Measurements from ENCODE around the gene PPP1R14C. TPM values are rescaled to one million over a fixed set of nuclear protein-coding genes. Genes with fewer than 3 reads are reported as not detected.

The PPP1R14C gene
- polyA plus RNA-seq, 3 donors = 0.11 TPM; not detected in 2

DNA sequence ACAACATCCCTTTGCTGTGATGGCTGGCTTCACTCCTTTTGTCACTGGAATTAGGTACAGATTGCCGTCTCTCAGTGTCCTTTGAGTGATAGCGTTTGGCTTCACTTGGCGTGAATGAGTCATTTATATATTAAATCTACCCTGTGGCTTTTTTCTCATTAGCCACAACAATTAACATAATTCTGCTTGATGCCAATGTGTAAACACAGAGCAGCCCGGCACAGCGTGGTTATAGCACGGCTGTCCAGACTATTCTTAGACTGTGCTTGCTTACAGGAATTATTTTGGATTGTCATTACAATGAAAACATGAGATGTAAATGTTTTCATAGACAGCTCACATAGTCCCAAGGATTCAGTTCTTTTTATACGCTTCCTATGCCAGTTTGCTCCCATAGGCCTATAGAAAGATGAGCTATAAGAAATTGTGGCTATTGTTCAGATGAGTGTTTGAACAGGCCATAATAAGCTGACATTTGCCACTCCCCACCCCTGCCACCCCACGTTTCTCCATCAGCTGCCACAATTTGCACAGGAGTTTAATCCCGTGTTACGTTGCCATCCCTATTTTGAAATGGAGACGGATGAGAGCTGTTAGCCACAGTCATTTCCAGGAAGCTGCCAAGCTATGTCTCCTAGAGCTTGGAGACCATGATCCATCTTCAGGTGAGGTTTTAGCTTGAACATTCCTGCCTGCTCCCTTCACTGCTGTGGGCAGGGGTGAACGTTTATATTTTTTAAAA lies 65.9 kb downstream of the PPP1R14C start:
- Histone ChIP-seq H4K20me1 (ENCODE audit: insufficient read depth, low read length) (no peaks in the 10 kb centered on the region), H3K79me2 (ENCODE audit: insufficient read depth, low read length) (no peaks in the 10 kb centered on the region), H3K27ac (ENCODE audit: low read depth in 1 of 2, low read length in 2 of 2) (no peak overlapping the region), H3K36me3 (replicated peaks in 1 of 2; ENCODE audit: control insufficient read depth in 1 of 2, insufficient read depth in 2 of 2, low read length in 2 of 2) (no peaks in the 10 kb centered on the region), H3K27me3 (ENCODE audit: control insufficient read depth in 2 of 2, insufficient read depth in 2 of 2, low read length in 2 of 2) (peaks cover 0 to 4% of the 10 kb centered on the region in 2 donors), H3K4me3 (replicated peaks in 1 of 3; ENCODE audit: low read depth in 2 of 3, low read length in 3 of 3) (no peak overlapping the region), H3K4me1 (ENCODE audit: control insufficient read depth in 1 of 2, insufficient read depth in 2 of 2, low read length in 2 of 2) (no peaks in the 10 kb centered on the region), H3K9ac (ENCODE audit: insufficient read depth, low read length, poor library complexity, severe bottlenecking) (no peak overlapping the region), H3K9me3 (replicated peaks in 1 of 2; ENCODE audit: control insufficient read depth in 1 of 2, insufficient read depth in 1 of 2, low read length in 2 of 2) (no peaks in the 10 kb centered on the region), H3K4me2 (replicated peaks; ENCODE audit: extremely low read depth, low read length, poor library complexity, severe bottlenecking) (no peak overlapping the region), H2AFZ (ENCODE audit: insufficient read depth, low read depth, low read length, poor library complexity, severe bottlenecking) (no peak overlapping the region)
- intact Hi-C loops (cut with micrococcal nuclease) = no loop called here
- Mint-ChIP-seq H3K4me3 (no peak overlapping the region), H3K4me1 (no peaks in the 10 kb centered on the region), H3K9me3 (peaks cover 0 to 2% (median 0%) of the 10 kb centered on the region in 7 donors), H3K36me3 (no peaks in the 10 kb centered on the region), H3K27me3 (ENCODE audit: low read depth in 3 of 3) (peaks cover 2 to 15% (median 7%) of the 10 kb centered on the region in 3 donors), H3K27ac (no peak overlapping the region)
- TF ChIP-seq, protein P1, sequence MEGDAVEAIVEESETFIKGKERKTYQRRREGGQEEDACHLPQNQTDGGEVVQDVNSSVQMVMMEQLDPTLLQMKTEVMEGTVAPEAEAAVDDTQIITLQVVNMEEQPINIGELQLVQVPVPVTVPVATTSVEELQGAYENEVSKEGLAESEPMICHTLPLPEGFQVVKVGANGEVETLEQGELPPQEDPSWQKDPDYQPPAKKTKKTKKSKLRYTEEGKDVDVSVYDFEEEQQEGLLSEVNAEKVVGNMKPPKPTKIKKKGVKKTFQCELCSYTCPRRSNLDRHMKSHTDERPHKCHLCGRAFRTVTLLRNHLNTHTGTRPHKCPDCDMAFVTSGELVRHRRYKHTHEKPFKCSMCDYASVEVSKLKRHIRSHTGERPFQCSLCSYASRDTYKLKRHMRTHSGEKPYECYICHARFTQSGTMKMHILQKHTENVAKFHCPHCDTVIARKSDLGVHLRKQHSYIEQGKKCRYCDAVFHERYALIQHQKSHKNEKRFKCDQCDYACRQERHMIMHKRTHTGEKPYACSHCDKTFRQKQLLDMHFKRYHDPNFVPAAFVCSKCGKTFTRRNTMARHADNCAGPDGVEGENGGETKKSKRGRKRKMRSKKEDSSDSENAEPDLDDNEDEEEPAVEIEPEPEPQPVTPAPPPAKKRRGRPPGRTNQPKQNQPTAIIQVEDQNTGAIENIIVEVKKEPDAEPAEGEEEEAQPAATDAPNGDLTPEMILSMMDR (IDR thresholded peaks at IDR 0.05) = no peak
- DNase-seq = no peak
- 96% methylated on average over 4 of the region's 12 CpGs for WGBS (ENCODE audit: insufficient coverage)

DNA sequence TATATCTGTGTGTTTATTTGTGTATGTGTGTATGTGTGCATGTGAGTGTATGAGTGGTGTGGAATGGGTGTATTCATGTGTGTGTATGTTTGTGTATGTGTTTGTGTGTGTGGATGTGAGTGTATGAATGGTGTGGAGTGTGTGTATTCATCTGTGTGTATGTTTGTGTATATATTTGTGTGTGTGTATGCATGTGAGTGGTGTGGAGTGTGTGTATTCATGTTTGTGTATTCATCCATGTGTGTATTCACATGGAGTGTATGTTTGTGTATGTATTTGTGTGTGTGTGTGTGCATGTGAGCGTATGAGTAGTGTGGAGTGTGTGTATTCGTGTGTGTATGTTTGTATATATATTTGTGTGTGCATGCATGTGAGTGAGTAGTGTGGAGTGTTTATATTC lies 66.6 kb downstream of the PPP1R14C start:
- peaks cover 0 to 4% of the 10 kb centered on the region in 2 donors for H3K27me3 ChIP-seq (ENCODE audit: control insufficient read depth in 2 of 2, insufficient read depth in 2 of 2, low read length in 2 of 2)
- H3K36me3 ChIP-seq (replicated peaks in 1 of 2; ENCODE audit: control insufficient read depth in 1 of 2, insufficient read depth in 2 of 2, low read length in 2 of 2) = no peaks in the 10 kb centered on the region
- no peaks in the 10 kb centered on the region for H3K79me2 ChIP-seq (ENCODE audit: insufficient read depth, low read length)
- Mint-ChIP-seq H3K4me3 (no peak overlapping the region), H3K9me3 (peaks cover 0 to 2% (median 0%) of the 10 kb centered on the region in 7 donors), H3K27me3 (ENCODE audit: low read depth in 3 of 3) (peaks cover 4 to 18% (median 11%) of the 10 kb centered on the region in 3 donors), H3K4me1 (no peaks in the 10 kb centered on the region), H3K36me3 (no peaks in the 10 kb centered on the region), H3K27ac (no peak overlapping the region)
- no peaks in the 10 kb centered on the region for H4K20me1 ChIP-seq (ENCODE audit: insufficient read depth, low read length)
- H3K27ac ChIP-seq (ENCODE audit: low read depth in 1 of 2, low read length in 2 of 2) = no peak overlapping the region
- no peak overlapping the region for H2AFZ ChIP-seq (ENCODE audit: insufficient read depth, low read depth, low read length, poor library complexity, severe bottlenecking)
- DNase-seq = no peak
- 89% methylated on average over 2 of the region's 2 CpGs for WGBS (ENCODE audit: insufficient coverage)
- H3K4me2 ChIP-seq (replicated peaks; ENCODE audit: extremely low read depth, low read length, poor library complexity, severe bottlenecking) = no peak overlapping the region
- intact Hi-C loops (cut with micrococcal nuclease) = no loop called here
- no peak overlapping the region for H3K4me3 ChIP-seq (replicated peaks in 1 of 3; ENCODE audit: low read depth in 2 of 3, low read length in 3 of 3)
- TF ChIP-seq, protein P1 (IDR thresholded peaks at IDR 0.05) = no peak
- no peaks in the 10 kb centered on the region for H3K4me1 ChIP-seq (ENCODE audit: control insufficient read depth in 1 of 2, insufficient read depth in 2 of 2, low read length in 2 of 2)
- no peak overlapping the region for H3K9ac ChIP-seq (ENCODE audit: insufficient read depth, low read length, poor library complexity, severe bottlenecking)
- no peaks in the 10 kb centered on the region for H3K9me3 ChIP-seq (replicated peaks in 1 of 2; ENCODE audit: control insufficient read depth in 1 of 2, insufficient read depth in 1 of 2, low read length in 2 of 2)
